Endothelial cell of umbilical vein (primary cell): ENCODE results near the gene RGS1. TPM values are rescaled to one million over a fixed set of nuclear protein-coding genes. Genes with fewer than 3 reads are reported as not detected.

Experiments
- BruUV-seq: library from RNA; stranded (reverse); fragments of 400-500 nt; replicated peaks from 2 replicates; lab custom pipeline; 2021; lab: Mats Ljungman, UMichigan
- CTCF ChIA-PET: fragments of 300-600, 350-600 bp; sonication (Branson Sonifier 250); formaldehyde crosslinking; loops from one replicate; lab custom pipeline; 2021; ENCODE audit warnings: antibody characterized with exemption, inconsistent platforms; lab: Charles Lee
- POLR2A ChIA-PET: fragments of 300-600, 350-600 bp; sonication (Branson Sonifier 250); formaldehyde crosslinking; loops from one replicate; lab custom pipeline; 2021; ENCODE audit warnings: antibody characterized with exemption, inconsistent platforms; lab: Charles Lee
- DNase-seq: peaks from one replicate; pipeline ENCODE4 v3.0.0-alpha.2; 2011; ENCODE audit warnings: low read depth, low spot score
- FAIRE-seq: peaks from 2 replicates; lab custom pipeline; 2011; peaks lifted over from hg19 to GRCh38; lab: Jason Lieb, UNC
- H2AFZ ChIP-seq: 2 replicates; pipeline ENCODE4 v1.6.0; 2012; ENCODE audit warnings: low read depth, low read length, control low read depth, inconsistent platforms
- H3K27ac ChIP-seq: 2 replicates; pipeline ENCODE4 v1.5.1; 2011; ENCODE audit warnings: low read depth, mild to moderate bottlenecking, control low read depth, low read length, moderate library complexity; ENCODE audit not compliant: insufficient read depth
- H3K27me3 ChIP-seq, 2 experiments: 2 replicates each; pipeline versions ENCODE4 v1.6.0 to v1.6.1; 2011; ENCODE audit warnings: low read length in 2 of 2, mixed read lengths in 1 of 2; ENCODE audit not compliant: control insufficient read depth in 2 of 2, insufficient read depth in 2 of 2
- H3K36me3 ChIP-seq, 2 experiments: 2 replicates in 1 of 2; 3 replicates in 1 of 2; pipeline ENCODE4 v1.5.1; 2011; ENCODE audit warnings: low read length in 2 of 2, mild to moderate bottlenecking in 1 of 2, moderate library complexity in 1 of 2; ENCODE audit not compliant: control insufficient read depth in 2 of 2, insufficient read depth in 2 of 2; ENCODE audit errors: extremely low read depth in 1 of 2
- H3K4me1 ChIP-seq: 3 replicates; pipeline ENCODE4 v1.5.1; 2011; ENCODE audit warnings: mild to moderate bottlenecking, low read length; ENCODE audit not compliant: control insufficient read depth, insufficient read depth; ENCODE audit errors: extremely low read depth
- H3K4me2 ChIP-seq: 2 replicates; pipeline ENCODE4 v1.6.1; 2011; ENCODE audit warnings: low read length, control low read depth, mixed read lengths; ENCODE audit not compliant: insufficient read depth
- H3K4me3 ChIP-seq, 3 experiments: fragments of 200-600 bp in 1 of 3; sonication (generic), shearing (Covaris generic) in 1 of 3; replicated peaks in 1 of 3; 2 replicates each; pipeline ENCODE4 v1.5.1; 2011 to 2016; ENCODE audit warnings: control low read depth in 3 of 3, low read length in 3 of 3, mild to moderate bottlenecking in 2 of 3, inconsistent platforms in 1 of 3, low read depth in 1 of 3, moderate library complexity in 1 of 3; ENCODE audit not compliant: insufficient read depth in 1 of 3
- H3K79me2 ChIP-seq: 2 replicates; pipeline ENCODE4 v1.6.0; 2012; ENCODE audit warnings: low read length, inconsistent platforms; ENCODE audit not compliant: control insufficient read depth, insufficient read depth
- H3K9ac ChIP-seq: replicated peaks from 2 replicates; pipeline ENCODE3; 2011; ENCODE audit warnings: low read length, control low read depth; ENCODE audit not compliant: insufficient read depth; ENCODE audit errors: extremely low read depth
- H3K9me1 ChIP-seq: replicated peaks from 3 replicates; pipeline ENCODE4 v1.6.0; 2011; ENCODE audit warnings: mild to moderate bottlenecking, low read length; ENCODE audit not compliant: control insufficient read depth, insufficient read depth; ENCODE audit errors: extremely low read depth
- H3K9me3 ChIP-seq: replicated peaks from 2 replicates; pipeline ENCODE4 v1.5.1; 2012; ENCODE audit warnings: low read length, inconsistent platforms; ENCODE audit not compliant: control insufficient read depth, insufficient read depth
- H4K20me1 ChIP-seq: replicated peaks from 2 replicates; pipeline ENCODE3; 2011; ENCODE audit warnings: mild to moderate bottlenecking, low read length; ENCODE audit not compliant: control insufficient read depth, insufficient read depth; ENCODE audit errors: extremely low read depth
- CTCF ChIP-seq, 2 donors: IDR thresholded peaks; 1 replicate in 1 of 2; 2 replicates in 1 of 2; pipeline ENCODE4 v1.5.1; 2011; ENCODE audit warnings: low read length in 2 of 2, mild to moderate bottlenecking in 2 of 2, moderate library complexity in 2 of 2, control low read depth in 1 of 2, inconsistent platforms in 1 of 2, low read depth in 1 of 2; ENCODE audit not compliant: insufficient read depth in 1 of 2; ENCODE audit errors: extremely low read depth in 1 of 2
- EZH2 ChIP-seq: IDR thresholded peaks from 2 replicates; pipeline ENCODE4 v1.6.1; 2012; ENCODE audit warnings: borderline replicate concordance, low read depth, mild to moderate bottlenecking, moderate library complexity, low read length, inconsistent platforms; ENCODE audit not compliant: severe bottlenecking
- FOS ChIP-seq: IDR thresholded peaks from 2 replicates; pipeline ENCODE4 v1.6.1; 2011; ENCODE audit warnings: mild to moderate bottlenecking, low read length, moderate library complexity, borderline replicate concordance; ENCODE audit not compliant: insufficient read depth
- GATA2 ChIP-seq: IDR thresholded peaks from 2 replicates; pipeline ENCODE4 v1.7.0; 2011; ENCODE audit warnings: low read depth, mild to moderate bottlenecking, moderate library complexity, mixed read lengths, low read length; ENCODE audit not compliant: insufficient read length, insufficient read depth
- JUN ChIP-seq: IDR thresholded peaks from 2 replicates; pipeline ENCODE4 v1.6.1; 2011; ENCODE audit warnings: borderline replicate concordance, low read depth; ENCODE audit not compliant: insufficient read length, insufficient read depth
- MAX ChIP-seq: IDR thresholded peaks from 2 replicates; pipeline ENCODE4 v1.6.1; 2011; ENCODE audit not compliant: insufficient read depth, insufficient read length
- MYC ChIP-seq: IDR thresholded peaks from one replicate; pipeline ENCODE4 v1.6.1; 2011; ENCODE audit warnings: mild to moderate bottlenecking, low read depth, low read length
- POLR2A ChIP-seq: IDR thresholded peaks from 2 replicates; pipeline ENCODE4 v1.6.1; 2012; ENCODE audit warnings: low read depth, mild to moderate bottlenecking, control low read depth, low read length
- POLR2AphosphoS5 ChIP-seq: IDR thresholded peaks from 2 replicates; pipeline ENCODE4 v1.6.1; 2012; ENCODE audit warnings: low read depth, mild to moderate bottlenecking, control low read depth, low read length, moderate library complexity; ENCODE audit not compliant: insufficient read depth
- dilution Hi-C: fragments of 300-500 bp; cut with MboI; formaldehyde crosslinking; loops from one replicate; pipeline ENCODE4 v1.15.0; 2019; ENCODE audit warnings: low sequenced_read_pairs; ENCODE audit not compliant: extremely low pct_ligation_motif_present
- intact Hi-C: fragments of 100-400 bp; cut with micrococcal nuclease; formaldehyde crosslinking; loops from one replicate; pipeline ENCODE4 v1.10.0; 2022
- polyA plus RNA-seq, 4 experiments: library from polyadenylated mRNA; depleted of rRNA in 3 of 4; stranded (reverse) in 3 of 4; unstranded in 1 of 4; fragments of >200 nt; gene quantifications; 2 replicates each; pipeline versions ENCODE4 v1.2.1 to v1.2.3, GENCODE V29; 2011 to 2012; ENCODE audit warnings: missing spikeins in 1 of 4
- total RNA-seq: library from RNA; stranded (reverse); gene quantifications from 2 replicates; pipeline ENCODE4 v1.2.3, GENCODE V29; 2021

Gene RGS1
- total and polyA plus RNA-seq, 2 donors (not counting 3 experiments of a cell fraction or from before 2014, with no cell fraction given): not detected

DNA sequence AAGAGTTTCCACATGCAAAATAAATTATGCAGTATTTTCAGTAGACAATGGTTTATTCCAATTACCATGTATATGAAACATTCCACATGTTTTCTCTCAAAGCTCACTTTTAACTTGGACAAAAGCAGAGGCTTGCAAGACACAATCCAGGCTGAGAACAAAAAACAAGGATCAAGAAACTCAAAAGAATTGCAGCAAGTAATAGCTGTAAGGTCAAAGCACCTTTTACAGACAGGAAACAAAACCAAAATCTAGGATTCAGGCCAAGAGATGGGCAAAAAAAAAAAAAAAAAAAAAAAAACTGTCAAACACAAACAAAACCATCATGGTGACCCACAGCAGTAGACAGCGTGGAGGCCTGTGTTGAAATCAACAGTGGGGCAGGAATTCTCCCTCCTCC is 9.3 kb downstream of the RGS1 start:
- dilution Hi-C loops (loop anchor here (25.0 kb wide), 1 partner anchor 98 kb away; no protein-coding TSS in a partner anchor), intact Hi-C loops (loop anchor here (10.0 kb wide), 1 partner anchor 430 kb away; no protein-coding TSS in a partner anchor)
- TF ChIP-seq JUN (no peak), MYC (no peak), EZH2 (no peak), POLR2A (no peak), FOS (no peak), GATA2 (no peak), POLR2AphosphoS5 (no peak), MAX (no peak), CTCF (IDR thresholded peaks at IDR 0.05; ENCODE audit: extremely low read depth in 1 of 2, insufficient read depth in 1 of 2, low read depth in 1 of 2, low read length in 2 of 2) (no peak)
- H3K4me1 ChIP-seq: no peaks in the 10 kb centered on the region
- H3K27me3 ChIP-seq: no peaks in the 10 kb centered on the region
- no peak overlapping the region for H3K4me2 ChIP-seq
- H3K9me1 ChIP-seq: no peaks in the 10 kb centered on the region
- H3K9me3 ChIP-seq: no peaks in the 10 kb centered on the region
- CTCF ChIA-PET: no interaction called here
- no peak overlapping the region for H3K9ac ChIP-seq
- H3K79me2 ChIP-seq: no peaks in the 10 kb centered on the region
- POLR2A ChIA-PET: no interaction called here
- no peak overlapping the region for H2AFZ ChIP-seq
- no peak for FAIRE-seq
- BruUV-seq: no TSS peak
- H4K20me1 ChIP-seq: no peaks in the 10 kb centered on the region
- H3K4me3 ChIP-seq: no peak overlapping the region
- no peaks in the 10 kb centered on the region for H3K36me3 ChIP-seq
- H3K27ac ChIP-seq: no peak overlapping the region
- no peak for DNase-seq
